Testis (tissue), 2 donors: ENCODE measurements around the gene PTPRN2.

ENCODE experiments used
- CTCF ChIP-seq, 3 experiments: fragments of 450-650 bp in 2 of 3; fragments of 200-600 bp in 1 of 3; sonication (generic) in 1 of 3; IDR thresholded peaks; one replicate each; pipeline ENCODE4 v1.5.1; 2016 to 2019; ENCODE audit warnings: antibody characterized with exemption in 3 of 3, mild to moderate bottlenecking in 2 of 3, moderate library complexity in 1 of 3
- POLR2A ChIP-seq: fragments of 450-650 bp; IDR thresholded peaks from one replicate; pipeline ENCODE4 v1.6.1; 2017; ENCODE audit warnings: antibody characterized with exemption, mild to moderate bottlenecking, moderate library complexity

GRCh38 chr7:157686285-157686894 is 901.2 kb downstream of the PTPRN2 start:
- TF ChIP-seq CTCF (IDR thresholded peaks at IDR 0.05) (no peak), POLR2A (no peak)
